Stimulated activated CD8-positive, alpha-beta memory T cell treated with anti-CD3 and anti-CD28 coated beads, Interleukin-12 subunit alpha, Interleukin-12 subunit beta, amount 100 ng/mL, for 4 hours (primary cell): ENCODE measurements around the gene CLSTN3.
A peak's percentile ranks its signal among the peaks of the same experiment; 100 is the strongest.
"Not testable (repeated sequence)": the region's sequence is repeated elsewhere in the genome, so short reads cannot be mapped to it uniquely, and the experiment has no call there.

Source experiments
- DNase-seq: peaks from one replicate; pipeline ENCODE4 v3.0.0-alpha.2; 2020; ENCODE audit warnings: low read depth

CLSTN3 gene

DNA sequence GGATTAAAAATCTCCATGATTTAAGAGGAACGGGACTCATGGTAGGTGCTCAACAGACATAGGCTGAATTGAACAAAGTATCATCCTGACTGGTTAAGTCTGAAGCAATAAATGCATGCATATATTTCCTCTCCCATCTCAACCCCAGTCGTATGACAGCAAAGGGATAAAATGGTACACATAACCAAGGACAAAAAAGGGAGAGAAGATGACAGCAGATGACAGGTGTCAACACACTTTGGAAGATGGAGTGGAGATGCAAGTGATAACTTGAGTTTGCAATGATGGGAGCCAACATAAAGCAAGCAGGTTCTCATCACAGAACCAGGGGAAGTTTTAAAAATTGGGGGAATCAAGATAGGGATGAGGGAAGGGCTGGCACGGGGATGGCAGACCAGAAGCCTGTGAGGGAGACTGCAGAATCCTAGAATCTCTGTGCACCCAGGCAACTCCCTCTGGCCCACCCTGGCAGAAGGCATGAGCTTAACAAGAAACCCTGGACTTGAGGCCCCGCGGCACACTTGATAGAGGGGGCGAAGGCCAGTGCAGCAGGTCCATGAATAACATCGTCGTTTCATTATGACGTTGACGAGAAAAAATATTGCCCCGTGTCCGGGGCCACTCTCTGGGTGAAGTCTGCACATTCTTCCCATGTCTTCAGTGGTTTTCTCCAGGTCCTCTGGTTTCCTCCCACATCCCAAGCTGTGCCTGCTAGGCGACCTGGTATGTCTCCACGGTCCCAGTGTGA lies 26.2 kb upstream of the CLSTN3 start:
- DNase-seq = no peak

- no peak for DNase-seq
Observed at GRCh38 chr12:7106082-7106481, 24.1 kb upstream of the CLSTN3 start.

DNA sequence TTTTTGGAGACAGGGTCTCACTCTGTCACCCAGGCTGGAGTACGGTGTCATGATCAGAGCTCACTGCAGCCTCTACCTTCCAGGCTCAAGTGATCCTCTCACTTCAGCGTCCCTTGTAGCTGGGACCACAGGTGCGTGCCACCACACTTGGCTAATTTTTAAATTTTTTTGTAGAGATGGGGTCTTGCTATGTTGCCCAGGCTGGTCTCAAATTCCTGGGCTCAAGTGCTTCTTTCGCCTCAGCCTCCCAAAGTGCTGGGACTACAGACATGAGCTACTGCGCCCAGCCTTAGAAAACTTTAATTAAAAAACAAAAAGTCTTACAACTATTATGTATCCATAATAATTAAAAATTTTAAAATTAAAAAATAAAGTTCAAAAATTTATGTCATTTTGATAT lies 23.0 kb upstream of the CLSTN3 start:
- DNase-seq = not testable (repeated sequence)

DNA sequence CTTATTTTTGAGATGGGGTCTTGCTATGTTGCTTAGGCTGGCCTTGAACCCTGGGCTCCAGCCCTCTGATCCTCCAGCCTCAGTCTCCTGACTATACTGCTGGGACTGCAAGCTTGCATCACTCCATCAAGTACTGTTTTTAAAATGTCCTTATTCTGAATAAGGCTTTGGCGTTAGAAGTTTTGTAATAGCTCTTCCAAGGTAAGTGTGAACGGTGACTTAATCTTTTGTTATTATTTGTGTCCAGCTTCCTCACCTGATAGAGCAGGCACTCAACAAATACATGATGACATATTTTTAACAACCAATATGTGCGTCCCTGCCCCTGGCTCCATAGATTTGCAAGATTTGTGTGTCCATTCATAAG lies 22.6 kb upstream of the CLSTN3 start:
- DNase-seq = no peak

DNA sequence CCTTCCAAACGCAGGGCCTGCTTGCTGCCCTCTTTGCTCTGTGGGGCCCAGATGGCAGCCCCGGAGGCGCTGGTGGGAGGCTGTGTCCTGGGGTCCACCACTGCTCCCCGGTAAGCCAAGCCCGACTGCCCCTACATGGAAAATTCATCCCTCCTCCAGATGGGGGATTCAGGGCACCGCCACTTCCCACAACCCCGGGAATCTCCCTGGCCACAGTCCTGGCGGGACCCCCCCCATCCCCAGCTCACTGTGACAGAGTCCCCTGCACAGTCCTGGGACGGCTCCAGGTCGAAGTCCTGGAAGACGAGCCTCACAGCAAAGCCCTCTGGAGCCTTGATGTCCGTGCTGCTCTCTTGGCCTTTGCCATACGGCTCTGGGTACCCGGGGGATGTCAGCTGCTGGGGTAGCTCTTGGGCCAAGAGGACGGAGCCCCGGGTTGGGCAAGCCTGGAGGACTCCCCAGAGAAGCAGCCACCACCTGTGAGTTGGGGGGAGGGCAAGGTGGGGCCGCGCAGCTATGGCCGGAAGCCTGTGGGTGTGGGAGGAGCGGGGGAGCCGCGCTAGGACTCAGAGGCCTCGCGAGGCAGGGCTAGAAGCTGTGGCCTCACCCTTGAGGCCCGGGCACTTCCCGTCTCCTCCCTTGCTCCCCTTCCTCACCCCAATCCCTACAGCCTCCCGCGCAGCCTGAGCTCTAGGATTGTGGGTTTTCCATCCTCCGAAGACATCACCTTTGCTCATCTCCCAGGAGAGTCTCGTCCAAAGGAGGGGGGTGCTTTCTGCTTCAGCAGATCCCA lies 22.0 kb upstream of the CLSTN3 start:
- peak; percentile 51 for DNase-seq

DNA sequence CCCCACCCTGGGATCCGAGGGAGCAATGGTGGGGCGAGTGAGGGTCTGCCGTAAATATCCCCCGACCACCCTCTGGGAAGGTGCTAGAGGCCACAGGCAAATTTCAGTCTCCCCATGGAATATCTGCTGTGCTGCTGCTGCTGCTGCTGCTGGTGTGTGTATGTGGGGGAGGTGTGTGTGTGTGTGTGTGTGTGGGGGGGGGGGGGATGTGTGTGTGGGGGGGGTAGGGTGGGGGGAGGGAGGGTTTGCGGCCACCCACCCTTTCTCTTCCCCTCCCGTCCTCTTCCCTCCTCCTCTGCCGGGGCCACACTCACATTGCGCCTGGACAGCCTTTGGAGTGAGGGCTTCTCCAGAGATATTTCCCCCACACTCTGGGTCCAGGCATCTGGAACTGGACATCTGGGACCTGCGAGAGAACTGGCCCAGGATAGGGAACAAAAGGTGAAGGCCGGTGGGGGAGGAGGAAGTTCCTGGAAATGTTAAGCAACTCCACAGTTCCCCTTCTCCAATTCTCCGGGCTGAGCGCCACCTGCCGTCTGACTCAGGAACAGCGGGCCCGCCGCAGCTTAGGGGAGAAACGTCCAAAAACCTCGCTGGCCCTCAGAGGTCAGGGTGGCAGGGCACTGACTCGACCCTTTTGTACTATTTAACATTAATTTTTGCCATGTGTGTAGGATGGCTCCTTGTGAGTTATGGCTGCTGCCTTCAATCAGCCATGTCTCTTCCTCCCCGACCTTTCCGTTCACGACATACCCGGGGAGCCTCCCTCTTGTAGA lies 21.2 kb upstream of the CLSTN3 start, which contains the start of gene C1RL:
Gene C1RL, minus strand, starts transcription at position 419 of the 776 bp plus-strand sequence. Its CDS starts 34 bp downstream, at position 385.
- peak; percentile 64 for DNase-seq

- no peak for DNase-seq
Observed at GRCh38 chr12:7109572-7109920, 20.6 kb upstream of the CLSTN3 start.

DNA sequence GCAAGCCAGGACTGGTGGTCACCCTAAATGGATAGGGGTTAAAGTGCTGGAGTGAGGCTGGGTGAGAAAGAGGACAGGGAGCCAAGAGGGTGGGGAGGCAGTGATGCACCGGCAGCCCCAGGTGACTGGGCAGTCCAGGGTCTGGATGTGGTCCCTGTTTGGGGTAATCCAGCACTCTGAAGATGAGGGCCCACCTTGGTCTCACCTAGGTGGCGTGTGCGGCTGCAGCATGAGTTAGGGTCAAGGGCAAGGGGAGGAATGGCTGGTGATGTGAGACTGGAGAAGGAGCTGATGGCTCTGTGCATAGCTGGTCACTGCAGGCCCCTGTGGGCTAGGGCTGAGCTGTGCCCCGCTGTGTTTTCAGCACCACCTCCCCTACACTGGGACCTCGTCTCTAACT lies 19.5 kb upstream of the CLSTN3 start:
- no peak for DNase-seq

GRCh38 chr12:7112041-7112440 lies 18.1 kb upstream of the CLSTN3 start:
- DNase-seq = no peak

DNA sequence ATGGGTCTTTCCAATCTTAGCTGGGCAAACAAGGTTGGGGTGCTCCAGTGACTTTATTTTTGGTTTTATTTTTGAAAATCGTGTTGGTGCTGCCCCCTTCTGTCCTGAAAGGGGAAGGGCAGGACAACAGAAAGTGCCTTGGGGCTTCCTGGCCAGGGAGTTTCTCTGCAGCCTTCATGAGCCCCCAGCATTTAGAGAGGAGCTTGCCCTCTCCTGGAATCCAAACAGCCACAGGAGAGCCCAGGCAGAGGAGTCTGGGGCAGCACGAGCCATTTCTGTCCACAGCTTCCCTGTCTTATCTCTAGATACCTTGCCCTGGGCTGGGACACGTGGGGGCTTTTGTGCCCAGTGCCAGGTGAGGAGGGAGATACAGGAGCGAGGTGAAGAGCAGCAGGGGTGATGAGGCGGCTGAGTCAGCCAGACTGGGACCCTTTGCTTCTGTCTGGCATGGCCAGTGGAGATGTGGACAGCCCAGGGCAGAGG lies 16.7 kb upstream of the CLSTN3 start:
- no peak for DNase-seq

- DNase-seq = no peak
Observed at GRCh38 chr12:7114008-7114407, 16.2 kb upstream of the CLSTN3 start.

DNA sequence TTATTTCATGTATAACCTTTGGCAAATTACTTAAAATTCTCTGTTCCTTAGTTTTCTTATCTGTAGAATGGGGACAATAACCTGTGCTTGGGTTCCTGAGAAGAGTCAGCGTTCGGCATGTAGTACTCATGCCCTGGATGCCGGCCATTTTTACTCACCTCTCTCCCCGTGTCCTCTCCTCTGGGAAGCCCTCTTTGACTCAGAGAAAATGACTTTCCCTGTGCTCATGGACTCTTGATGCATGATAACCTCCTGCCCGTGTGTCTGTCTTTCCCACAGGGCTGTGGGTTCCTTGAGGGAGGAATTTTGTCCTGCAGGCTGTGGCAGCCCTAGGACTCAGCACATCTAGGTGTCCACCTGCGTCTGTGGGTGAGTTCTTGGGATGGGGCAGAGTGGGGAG lies 15.3 kb upstream of the CLSTN3 start:
- DNase-seq = no peak

GRCh38 chr12:7116196-7116595 lies 14.0 kb upstream of the CLSTN3 start:
- no peak for DNase-seq

GRCh38 chr12:7116916-7117315 lies 13.3 kb upstream of the CLSTN3 start:
- no peak for DNase-seq

DNA sequence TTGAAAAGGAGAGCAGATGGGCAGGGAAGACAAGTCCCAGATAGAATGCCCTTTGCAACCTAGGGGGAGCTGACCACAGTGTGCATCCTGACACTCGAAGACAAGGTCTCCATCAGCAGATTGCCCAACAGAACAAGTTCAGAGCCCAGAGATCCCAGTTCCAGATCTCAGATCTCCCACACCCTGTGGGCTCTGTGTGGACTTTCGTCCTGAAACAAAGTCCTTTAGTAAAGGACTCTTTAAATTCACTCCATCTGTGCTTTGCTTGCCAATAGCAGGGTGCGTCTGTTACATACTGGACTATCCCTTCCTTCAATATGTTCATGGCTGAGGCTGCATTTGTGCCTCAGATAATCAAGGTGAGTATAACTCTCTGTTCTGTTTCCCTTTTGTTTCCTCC lies 12.5 kb upstream of the CLSTN3 start:
- DNase-seq = no peak

DNA sequence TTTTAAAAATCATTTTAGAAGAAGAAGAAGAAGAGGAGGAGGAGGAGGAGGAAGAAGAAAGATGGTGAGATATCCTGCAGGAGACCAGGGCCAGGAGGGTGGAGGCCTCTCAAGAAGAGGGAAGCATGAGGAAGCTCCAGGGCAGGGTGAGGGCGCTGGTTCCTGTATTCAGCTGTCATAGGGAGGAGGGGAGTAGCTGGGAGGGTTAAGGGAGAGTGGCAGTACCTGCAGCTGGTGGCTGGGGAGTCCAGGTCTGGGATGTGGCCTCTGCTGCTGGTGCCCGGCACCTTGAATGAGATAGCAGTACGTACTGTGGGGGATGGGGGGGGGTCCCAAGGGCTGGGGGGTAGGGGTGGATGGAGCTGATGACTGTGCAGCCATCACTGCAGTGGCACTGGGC lies 11.3 kb upstream of the CLSTN3 start:
- no peak for DNase-seq

DNA sequence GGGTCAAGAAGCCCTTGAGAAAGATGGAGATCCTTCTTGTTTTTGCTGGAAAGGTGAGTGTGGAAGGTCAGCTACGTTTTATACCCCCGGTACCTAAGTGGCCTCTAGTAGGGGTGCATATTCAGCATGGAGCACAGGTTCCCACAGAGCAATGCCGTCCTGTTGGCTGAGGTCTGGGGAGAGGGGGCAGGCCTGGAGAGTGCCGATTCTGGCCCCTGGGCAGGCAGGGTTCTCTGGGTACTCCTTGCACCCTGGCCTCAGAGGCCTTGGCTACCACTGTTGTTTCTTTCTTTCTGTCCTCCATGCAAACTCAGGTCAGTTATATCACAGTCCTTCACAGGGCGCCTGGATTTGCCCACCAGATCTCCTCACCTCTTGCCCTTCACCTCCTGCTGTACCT lies 10.0 kb upstream of the CLSTN3 start:
- DNase-seq = no peak

DNA sequence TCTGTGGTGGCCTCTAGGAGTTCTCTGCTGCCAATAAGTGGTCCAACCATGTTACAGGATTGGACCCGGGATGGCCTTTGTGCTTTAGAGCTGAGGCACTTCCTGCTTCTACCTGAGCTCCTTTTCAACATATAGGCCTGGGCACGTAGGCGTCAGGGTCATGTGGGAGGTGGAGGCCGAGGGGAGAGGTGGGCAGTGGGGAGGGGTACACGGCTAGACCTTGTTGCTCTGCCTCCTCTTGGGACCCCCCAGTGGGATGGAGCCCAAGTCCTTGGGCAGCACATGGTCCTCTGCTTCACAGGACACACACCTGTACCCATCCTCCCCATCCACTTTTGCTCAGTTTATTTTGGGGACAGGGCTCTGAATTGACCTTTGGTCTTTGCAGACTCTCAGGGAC lies 8.8 kb upstream of the CLSTN3 start:
- DNase-seq = no peak

- no peak for DNase-seq
Observed at GRCh38 chr12:7122811-7123769, 7.1 kb upstream of the CLSTN3 start.

- no peak for DNase-seq
Observed at GRCh38 chr12:7123806-7124522, 6.2 kb upstream of the CLSTN3 start.
